Panc1 (cell line): ENCODE measurements around the gene VIM. TPM values are rescaled to one million over a fixed set of nuclear protein-coding genes. Genes with fewer than 3 reads are reported as not detected.

ENCODE experiments used
- ATAC-seq: fragments of 200-7000 bp; cut with Tn5 transposase; 2 replicates; pipeline ENCODE4 v1.9.1; 2020; ENCODE audit warnings: mild to moderate bottlenecking, moderate library complexity
- Bru-seq: library from RNA; stranded (reverse); fragments of 400-500 nt; gene quantifications from one replicate; lab custom pipeline; 2021; lab: Mats Ljungman, UMichigan
- BruChase-seq, 2 experiments: library from RNA; stranded (reverse); fragments of 400-500 nt; gene quantifications; one replicate each; lab custom pipeline; 2021; lab: Mats Ljungman, UMichigan
- BruUV-seq: library from RNA; stranded (reverse); fragments of 400-500 nt; replicated peaks from 2 replicates; lab custom pipeline; 2021; lab: Mats Ljungman, UMichigan
- CTCF ChIA-PET: fragments of 300-600 bp; sonication (Branson Sonifier 250); formaldehyde crosslinking; loops from one replicate; lab custom pipeline; 2022; ENCODE audit warnings: antibody characterized with exemption; lab: Charles Lee
- POLR2A ChIA-PET: fragments of 300-600 bp; sonication (Branson Sonifier 250); formaldehyde crosslinking; loops from one replicate; lab custom pipeline; 2022; ENCODE audit warnings: antibody characterized with exemption; lab: Charles Lee
- DNase-seq: peaks from one replicate; pipeline ENCODE4 v3.0.0-alpha.2; 2010; ENCODE audit warnings: low read depth, low spot score
- H3K27ac ChIP-seq: 2 replicates; pipeline ENCODE4 v1.5.1; 2011; ENCODE audit warnings: mild to moderate bottlenecking, low read length, inconsistent platforms
- H3K27me3 ChIP-seq: fragments of 200-500 bp; sonication (Bioruptor generic); 2 replicates; pipeline ENCODE4 v1.6.0; 2014; ENCODE audit warnings: low read length, inconsistent platforms; ENCODE audit not compliant: control insufficient read depth, insufficient read depth
- H3K36me3 ChIP-seq: fragments of 200-500 bp; sonication (Bioruptor generic); 2 replicates; pipeline ENCODE4 v1.5.1; 2014; ENCODE audit warnings: inconsistent platforms, mild to moderate bottlenecking, low read length, moderate library complexity; ENCODE audit not compliant: control insufficient read depth, insufficient read depth
- H3K4me1 ChIP-seq: 2 replicates; pipeline ENCODE4 v1.5.1; 2011; ENCODE audit warnings: inconsistent platforms, mild to moderate bottlenecking, low read length, moderate library complexity; ENCODE audit not compliant: control insufficient read depth, insufficient read depth
- H3K4me3 ChIP-seq, 2 experiments: 2 replicates each; pipeline ENCODE4 v1.5.1; 2011 to 2012; ENCODE audit warnings: low read depth in 2 of 2, low read length in 2 of 2, mild to moderate bottlenecking in 2 of 2, inconsistent platforms in 1 of 2, moderate library complexity in 1 of 2
- H3K9me3 ChIP-seq: fragments of 200-500 bp; sonication (Bioruptor generic); 2 replicates; pipeline ENCODE4 v1.5.1; 2014; ENCODE audit warnings: low read depth, mild to moderate bottlenecking, inconsistent platforms, low read length, moderate library complexity; ENCODE audit not compliant: control insufficient read depth, insufficient read depth
- CTCF ChIP-seq: fragments of 450-650 bp; IDR thresholded peaks from 2 replicates; pipeline ENCODE4 v1.5.1; 2017; ENCODE audit warnings: mild to moderate bottlenecking
- POLR2AphosphoS5 ChIP-seq: IDR thresholded peaks from 2 replicates; pipeline ENCODE4 v1.6.1; 2012; ENCODE audit warnings: mild to moderate bottlenecking, low read depth, low read length, moderate library complexity
- SIN3A ChIP-seq: IDR thresholded peaks from 2 replicates; pipeline ENCODE4 v1.6.1; 2012; ENCODE audit warnings: low read depth, mild to moderate bottlenecking, low read length, moderate library complexity, borderline replicate concordance; ENCODE audit not compliant: insufficient read depth
- TCF7L2 ChIP-seq: IDR thresholded peaks from 2 replicates; pipeline ENCODE4 v1.6.1; 2011; ENCODE audit warnings: mild to moderate bottlenecking, low read depth, low read length, inconsistent platforms
- in situ Hi-C: cut with HindIII; loops from 2 replicates; pipeline ENCODE4 v1.10.0; 2016; ENCODE audit warnings: low sequenced_read_pairs, low pct_unique_long_range_greater_than_20kb
- intact Hi-C: fragments of 100-400 bp; cut with micrococcal nuclease; formaldehyde crosslinking; loops from one replicate; pipeline ENCODE4 v1.10.0; 2022; ENCODE audit not compliant: unreplicated experiment
- long read RNA-seq: library from polyadenylated mRNA; unstranded; transcript quantifications from one replicate; pipeline ENCODE4 v2.0.0, GENCODE V29; 2021; ENCODE audit not compliant: unreplicated experiment
- polyA plus RNA-seq: library from polyadenylated mRNA; unstranded; fragments of >200 nt; gene quantifications from one replicate; pipeline ENCODE4 v1.2.1, GENCODE V29; 2012; ENCODE audit warnings: missing spikeins; ENCODE audit not compliant: insufficient read length
- total RNA-seq: library from RNA; stranded (reverse); gene quantifications from one replicate; pipeline ENCODE4 v1.2.1, GENCODE V29; 2021; ENCODE audit not compliant: unreplicated experiment
- TF ChIP-seq, protein P1 (sequence below), 2 experiments: IDR thresholded peaks; 2 replicates each; pipeline ENCODE4 v1.6.1; 2011 to 2012; ENCODE audit warnings: low read depth in 2 of 2, control low read depth in 1 of 2, low read length in 1 of 2, mild to moderate bottlenecking in 1 of 2, moderate library complexity in 1 of 2; ENCODE audit not compliant: insufficient read depth in 1 of 2

The VIM gene
- 3,436 TPM for total RNA-seq
- polyA plus RNA-seq: 3,712 TPM
- percentile 100 among the genes with signal in this experiment for Bru-seq, nascent RNA
- BruChase-seq, experiment 1, labeled RNA remaining after a 2-hour chase: percentile 100 among the genes with signal in this experiment
- BruChase-seq, experiment 2, labeled RNA remaining after a 6-hour chase: percentile 100 among the genes with signal in this experiment
- long read RNA-seq, transcript VIM-201 (9 exons, 1,868 nt): major isoform, 3,881 of 4,261 reads
- long read RNA-seq, partial matches to known transcripts: 218 of 4,261 reads
- long read RNA-seq, other reads (novel, unspliced or antisense): 159 of 4,261 reads

GRCh38 chr10:17228091-17229015, at the start of gene VIM:
VIM (plus strand) TSS chr10:17228241; CDS start chr10:17229423, 1,182 bp downstream.
- H3K4me3 ChIP-seq: peak within 1 kb of the TSS; percentile 64 to 88
- no peaks in the 10 kb centered on the region; the same call in 1 of the 2 replicates for H3K9me3 ChIP-seq
- in situ Hi-C loops (no loop called here), intact Hi-C loops (loop anchor here (10.0 kb wide), 1 partner anchor 164 kb away; no protein-coding TSS in a partner anchor)
- ChIA-PET CTCF (no interaction called here), POLR2A (interaction anchor here (0.6 to 1.7 kb wide), 10 partner anchors 13 to 1384 kb away, joined by 3 to 12 read pairs (median 4); no protein-coding TSS in a partner anchor)
- DNase-seq (no peak), ATAC-seq (peak; percentile 75)
- TF ChIP-seq TCF7L2 (peak; percentile 63), POLR2AphosphoS5 (peak; percentile 92), CTCF (no peak), SIN3A (peak; percentile 53; the same call in 1 of the 2 replicates)
- TF ChIP-seq, protein P1, sequence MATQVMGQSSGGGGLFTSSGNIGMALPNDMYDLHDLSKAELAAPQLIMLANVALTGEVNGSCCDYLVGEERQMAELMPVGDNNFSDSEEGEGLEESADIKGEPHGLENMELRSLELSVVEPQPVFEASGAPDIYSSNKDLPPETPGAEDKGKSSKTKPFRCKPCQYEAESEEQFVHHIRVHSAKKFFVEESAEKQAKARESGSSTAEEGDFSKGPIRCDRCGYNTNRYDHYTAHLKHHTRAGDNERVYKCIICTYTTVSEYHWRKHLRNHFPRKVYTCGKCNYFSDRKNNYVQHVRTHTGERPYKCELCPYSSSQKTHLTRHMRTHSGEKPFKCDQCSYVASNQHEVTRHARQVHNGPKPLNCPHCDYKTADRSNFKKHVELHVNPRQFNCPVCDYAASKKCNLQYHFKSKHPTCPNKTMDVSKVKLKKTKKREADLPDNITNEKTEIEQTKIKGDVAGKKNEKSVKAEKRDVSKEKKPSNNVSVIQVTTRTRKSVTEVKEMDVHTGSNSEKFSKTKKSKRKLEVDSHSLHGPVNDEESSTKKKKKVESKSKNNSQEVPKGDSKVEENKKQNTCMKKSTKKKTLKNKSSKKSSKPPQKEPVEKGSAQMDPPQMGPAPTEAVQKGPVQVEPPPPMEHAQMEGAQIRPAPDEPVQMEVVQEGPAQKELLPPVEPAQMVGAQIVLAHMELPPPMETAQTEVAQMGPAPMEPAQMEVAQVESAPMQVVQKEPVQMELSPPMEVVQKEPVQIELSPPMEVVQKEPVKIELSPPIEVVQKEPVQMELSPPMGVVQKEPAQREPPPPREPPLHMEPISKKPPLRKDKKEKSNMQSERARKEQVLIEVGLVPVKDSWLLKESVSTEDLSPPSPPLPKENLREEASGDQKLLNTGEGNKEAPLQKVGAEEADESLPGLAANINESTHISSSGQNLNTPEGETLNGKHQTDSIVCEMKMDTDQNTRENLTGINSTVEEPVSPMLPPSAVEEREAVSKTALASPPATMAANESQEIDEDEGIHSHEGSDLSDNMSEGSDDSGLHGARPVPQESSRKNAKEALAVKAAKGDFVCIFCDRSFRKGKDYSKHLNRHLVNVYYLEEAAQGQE (IDR thresholded peaks at IDR 0.05; ENCODE audit: insufficient read depth in 1 of 2, low read depth in 2 of 2, low read length in 1 of 2): no peak
- H3K27me3 ChIP-seq: no peaks in the 10 kb centered on the region
- peaks cover 20% of the 10 kb centered on the region for H3K36me3 ChIP-seq
- H3K27ac ChIP-seq: peak within 1 kb of the TSS; percentile 96
- no TSS peak for BruUV-seq
- peaks cover 26% of the 10 kb centered on the region for H3K4me1 ChIP-seq

- DNase-seq: no peak
- Histone ChIP-seq H3K27ac (peak overlapping the region; percentile 80), H3K4me3 (no peak overlapping the region), H3K36me3 (no peaks in the 10 kb centered on the region), H3K4me1 (peaks cover 41% of the 10 kb centered on the region), H3K27me3 (no peaks in the 10 kb centered on the region), H3K9me3 (no peaks in the 10 kb centered on the region)
- no peak for ATAC-seq
- in situ Hi-C loops: no loop called here
- ChIA-PET CTCF (interaction anchor here (0.7 kb wide), 1 partner anchor 19 kb away, joined by 3 read pairs; no protein-coding TSS in a partner anchor), POLR2A (no interaction called here)
- intact Hi-C loops: loop anchor here (10.0 kb wide), 1 partner anchor 114 kb away; no protein-coding TSS in a partner anchor
- BruUV-seq: no TSS peak
- TF ChIP-seq POLR2AphosphoS5 (no peak), TCF7L2 (no peak), CTCF (no peak), SIN3A (no peak)
- TF ChIP-seq, protein P1 (IDR thresholded peaks at IDR 0.05; ENCODE audit: insufficient read depth in 1 of 2, low read depth in 2 of 2, low read length in 1 of 2): no peak
Observed at GRCh38 chr10:17179002-17179401, 49.0 kb upstream of the VIM start.
